Upper lobe of left lung (tissue), 4 donors: ENCODE measurements around the gene TBRG1.

Source experiments
- POLR2A ChIP-seq, 4 donors: fragments of 450-650 bp; IDR thresholded peaks; one replicate each; pipeline ENCODE4 v1.5.1; 2016 to 2017; ENCODE audit warnings: antibody characterized with exemption in 4 of 4, mild to moderate bottlenecking in 2 of 4
- POLR2AphosphoS5 ChIP-seq, 2 donors: sonication (generic); formaldehyde crosslinking; IDR thresholded peaks; one replicate each; pipeline ENCODE4 v1.5.1; 2017; ENCODE audit warnings: antibody characterized with exemption in 2 of 2
- TF ChIP-seq, protein P1 (sequence below), 6 experiments: fragments of 450-650 bp in 4 of 6; fragments of 200-600 bp in 2 of 6; sonication (generic) in 2 of 6; IDR thresholded peaks; one replicate each; pipeline ENCODE4 v1.5.1; 2016 to 2019; ENCODE audit warnings: antibody characterized with exemption in 6 of 6

GRCh38 chr11:124592627-124593026 is 30.0 kb upstream of the TBRG1 start:
- TF ChIP-seq, protein P1, sequence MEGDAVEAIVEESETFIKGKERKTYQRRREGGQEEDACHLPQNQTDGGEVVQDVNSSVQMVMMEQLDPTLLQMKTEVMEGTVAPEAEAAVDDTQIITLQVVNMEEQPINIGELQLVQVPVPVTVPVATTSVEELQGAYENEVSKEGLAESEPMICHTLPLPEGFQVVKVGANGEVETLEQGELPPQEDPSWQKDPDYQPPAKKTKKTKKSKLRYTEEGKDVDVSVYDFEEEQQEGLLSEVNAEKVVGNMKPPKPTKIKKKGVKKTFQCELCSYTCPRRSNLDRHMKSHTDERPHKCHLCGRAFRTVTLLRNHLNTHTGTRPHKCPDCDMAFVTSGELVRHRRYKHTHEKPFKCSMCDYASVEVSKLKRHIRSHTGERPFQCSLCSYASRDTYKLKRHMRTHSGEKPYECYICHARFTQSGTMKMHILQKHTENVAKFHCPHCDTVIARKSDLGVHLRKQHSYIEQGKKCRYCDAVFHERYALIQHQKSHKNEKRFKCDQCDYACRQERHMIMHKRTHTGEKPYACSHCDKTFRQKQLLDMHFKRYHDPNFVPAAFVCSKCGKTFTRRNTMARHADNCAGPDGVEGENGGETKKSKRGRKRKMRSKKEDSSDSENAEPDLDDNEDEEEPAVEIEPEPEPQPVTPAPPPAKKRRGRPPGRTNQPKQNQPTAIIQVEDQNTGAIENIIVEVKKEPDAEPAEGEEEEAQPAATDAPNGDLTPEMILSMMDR (IDR thresholded peaks at IDR 0.05) = no peak
- TF ChIP-seq POLR2A (IDR thresholded peaks at IDR 0.05) = no peak
- TF ChIP-seq POLR2AphosphoS5 (IDR thresholded peaks at IDR 0.05) = no peak
